SU-DHL-6 (cell line): ENCODE data around the gene PLCB2.

Experiments
- H2AFZ ChIP-seq: fragments of 200-600 bp; sonication (generic); 2 replicates; pipeline ENCODE4 v1.6.1; 2014; ENCODE audit warnings: low read depth, mild to moderate bottlenecking, moderate library complexity, mixed read lengths, antibody characterized with exemption, low read length; ENCODE audit not compliant: severe bottlenecking
- H3F3A ChIP-seq: fragments of 200-600 bp; shearing (Covaris generic); 2 replicates; pipeline ENCODE4 v1.6.0; 2016; ENCODE audit warnings: antibody characterized with exemption, mild to moderate bottlenecking; ENCODE audit not compliant: insufficient read depth
- H3K27ac ChIP-seq: fragments of 200-600 bp; sonication (generic); 2 replicates; pipeline ENCODE4 v1.5.1; 2016; ENCODE audit warnings: low read depth, mild to moderate bottlenecking, low read length, moderate library complexity, mixed read lengths
- H3K27me3 ChIP-seq: fragments of 200-600 bp; sonication (generic), shearing (Covaris generic); 2 replicates; pipeline ENCODE4 v1.6.0; 2014; ENCODE audit warnings: mild to moderate bottlenecking, low read length
- H3K36me3 ChIP-seq: fragments of 200-600 bp; sonication (generic); 2 replicates; pipeline ENCODE4 v1.6.1; 2014; ENCODE audit warnings: mild to moderate bottlenecking, low read length, mixed read lengths
- H3K4me2 ChIP-seq: fragments of 300-600, 200-600 bp; shearing (Covaris generic), sonication (generic); 2 replicates; pipeline ENCODE4 v1.6.0; 2014; ENCODE audit warnings: low read length, low read depth, mild to moderate bottlenecking; ENCODE audit not compliant: poor library complexity, severe bottlenecking
- H3K4me3 ChIP-seq: fragments of 200-600 bp; sonication (generic); 2 replicates; pipeline ENCODE4 v1.5.1; 2014; ENCODE audit warnings: antibody characterized with exemption, low read length, mild to moderate bottlenecking, mixed read lengths; ENCODE audit not compliant: insufficient read depth, poor library complexity, severe bottlenecking
- H3K79me2 ChIP-seq: fragments of 200-600 bp; sonication (generic); 2 replicates; pipeline ENCODE4 v1.6.1; 2014; ENCODE audit warnings: mild to moderate bottlenecking, low read length, moderate library complexity; ENCODE audit not compliant: insufficient read depth
- H3K9ac ChIP-seq: fragments of 200-600 bp; sonication (generic); 2 replicates; pipeline ENCODE4 v1.7.0; 2014; ENCODE audit warnings: mild to moderate bottlenecking, low read length
- H3K9me2 ChIP-seq: fragments of 200-600 bp; sonication (generic); replicated peaks from 2 replicates; pipeline ENCODE4 v1.6.1; 2014; ENCODE audit warnings: low read length; ENCODE audit not compliant: insufficient read depth
- H3K9me3 ChIP-seq: fragments of 200-600 bp; sonication (generic); 2 replicates; pipeline ENCODE4 v1.6.1; 2014; ENCODE audit warnings: low read length, mixed read lengths; ENCODE audit not compliant: insufficient read depth
- H4K20me1 ChIP-seq: fragments of 200-600 bp; sonication (generic); 2 replicates; pipeline ENCODE4 v1.6.1; 2014; ENCODE audit warnings: low read depth, mild to moderate bottlenecking, antibody characterized with exemption, low read length, moderate library complexity, mixed read lengths
- EZH2phosphoT487 ChIP-seq: fragments of 200-600 bp; sonication (generic), shearing (Covaris generic); conservative IDR thresholded peaks from 2 replicates; pipeline ENCODE4 v1.6.1; 2018; ENCODE audit warnings: mild to moderate bottlenecking, antibody characterized with exemption, low read length, moderate library complexity, mixed read lengths
- TF ChIP-seq, protein P1 (sequence below): fragments of 200-600 bp; sonication (generic); IDR thresholded peaks from one replicate; pipeline ENCODE4 v1.5.1; 2017; ENCODE audit warnings: antibody characterized with exemption, mild to moderate bottlenecking, low read length, moderate library complexity; ENCODE audit not compliant: insufficient read depth, poor library complexity, severe bottlenecking

PLCB2 gene

DNA sequence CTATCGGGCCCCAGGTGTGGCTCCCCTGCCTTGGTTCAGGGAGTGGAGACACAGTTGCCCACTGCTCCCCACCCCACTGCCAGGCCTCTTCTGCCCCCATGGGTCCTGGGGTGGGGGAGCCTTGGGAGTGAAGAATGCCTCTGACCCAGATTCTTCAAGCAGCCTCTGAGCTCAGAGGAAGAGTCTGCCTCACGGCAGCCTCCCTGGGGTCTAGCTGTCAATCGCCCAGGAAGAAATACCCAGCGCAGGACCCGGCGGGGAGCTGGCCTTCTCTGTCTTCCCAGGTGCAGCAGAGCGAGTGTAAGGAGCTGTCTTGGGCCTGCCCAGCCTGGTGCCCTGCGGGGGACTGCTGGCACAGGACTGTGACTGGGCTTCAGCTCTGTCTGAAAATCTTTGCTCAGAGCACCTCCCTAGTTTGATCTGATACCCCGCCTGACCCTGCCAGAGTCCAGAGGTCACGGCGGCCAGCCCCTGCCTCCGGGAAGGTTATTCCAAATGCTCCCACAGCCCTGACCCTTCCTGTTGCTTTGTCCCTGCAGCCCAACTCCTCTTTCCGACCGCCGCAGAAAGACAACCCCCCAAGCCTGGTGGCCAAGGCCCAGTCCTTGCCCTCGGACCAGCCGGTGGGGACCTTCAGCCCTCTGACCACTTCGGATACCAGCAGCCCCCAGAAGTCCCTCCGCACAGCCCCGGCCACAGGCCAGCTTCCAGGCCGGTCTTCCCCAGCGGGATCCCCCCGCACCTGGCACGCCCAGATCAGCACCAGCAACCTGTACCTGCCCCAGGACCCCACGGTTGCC is 35.9 kb downstream of the PLCB2 start:
- Histone ChIP-seq H3K4me2 (no peak overlapping the region), H3K27me3 (no peaks in the 10 kb centered on the region), H3K9ac (no peak overlapping the region), H3K27ac (no peak overlapping the region), H3K9me2 (no peaks in the 10 kb centered on the region), H3K36me3 (no peaks in the 10 kb centered on the region), H4K20me1 (no peaks in the 10 kb centered on the region), H3K9me3 (no peaks in the 10 kb centered on the region), H3F3A (no peaks in the 10 kb centered on the region), H3K4me3 (no peak overlapping the region), H3K79me2 (no peaks in the 10 kb centered on the region), H2AFZ (no peak overlapping the region)
- TF ChIP-seq, protein P1, sequence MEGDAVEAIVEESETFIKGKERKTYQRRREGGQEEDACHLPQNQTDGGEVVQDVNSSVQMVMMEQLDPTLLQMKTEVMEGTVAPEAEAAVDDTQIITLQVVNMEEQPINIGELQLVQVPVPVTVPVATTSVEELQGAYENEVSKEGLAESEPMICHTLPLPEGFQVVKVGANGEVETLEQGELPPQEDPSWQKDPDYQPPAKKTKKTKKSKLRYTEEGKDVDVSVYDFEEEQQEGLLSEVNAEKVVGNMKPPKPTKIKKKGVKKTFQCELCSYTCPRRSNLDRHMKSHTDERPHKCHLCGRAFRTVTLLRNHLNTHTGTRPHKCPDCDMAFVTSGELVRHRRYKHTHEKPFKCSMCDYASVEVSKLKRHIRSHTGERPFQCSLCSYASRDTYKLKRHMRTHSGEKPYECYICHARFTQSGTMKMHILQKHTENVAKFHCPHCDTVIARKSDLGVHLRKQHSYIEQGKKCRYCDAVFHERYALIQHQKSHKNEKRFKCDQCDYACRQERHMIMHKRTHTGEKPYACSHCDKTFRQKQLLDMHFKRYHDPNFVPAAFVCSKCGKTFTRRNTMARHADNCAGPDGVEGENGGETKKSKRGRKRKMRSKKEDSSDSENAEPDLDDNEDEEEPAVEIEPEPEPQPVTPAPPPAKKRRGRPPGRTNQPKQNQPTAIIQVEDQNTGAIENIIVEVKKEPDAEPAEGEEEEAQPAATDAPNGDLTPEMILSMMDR = no peak
- TF ChIP-seq EZH2phosphoT487 = no peak

DNA sequence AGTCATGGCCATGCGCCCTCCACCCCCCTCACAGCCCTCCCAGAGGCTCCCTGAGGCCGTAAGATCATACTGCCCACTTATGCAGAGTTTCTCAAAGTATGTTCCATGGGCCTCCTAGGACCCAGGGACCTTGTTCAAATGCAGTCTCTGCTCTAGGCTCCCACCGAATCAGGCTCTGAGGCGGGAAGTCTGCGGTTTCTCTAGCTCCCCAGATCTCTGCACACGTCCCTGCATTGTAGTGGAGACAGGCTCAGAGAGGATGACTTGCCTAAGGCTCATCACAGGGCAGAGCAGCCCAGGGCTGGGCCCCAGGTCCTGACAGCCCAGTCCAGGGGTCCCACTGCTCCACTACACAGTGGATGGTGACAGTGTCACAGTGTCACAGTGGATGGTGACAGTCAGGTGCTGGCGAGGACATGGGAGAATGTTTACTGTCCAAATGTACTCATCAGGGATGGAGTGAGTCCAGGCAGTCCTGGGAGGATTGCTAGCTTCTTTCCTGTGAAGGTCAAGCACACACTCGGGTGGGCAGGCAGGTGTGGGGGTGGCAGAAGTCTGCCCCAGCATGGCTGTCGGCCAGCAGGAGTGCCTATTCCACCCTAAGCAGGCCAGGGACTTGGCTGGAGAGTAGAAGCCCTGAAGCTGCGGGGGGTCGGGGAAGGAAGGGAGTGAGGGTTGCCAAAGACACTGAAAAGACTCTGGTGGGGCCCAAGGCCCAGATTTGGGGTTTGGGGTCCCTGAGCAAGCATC is 37.3 kb downstream of the PLCB2 start:
- H3F3A ChIP-seq = no peaks in the 10 kb centered on the region

DNA sequence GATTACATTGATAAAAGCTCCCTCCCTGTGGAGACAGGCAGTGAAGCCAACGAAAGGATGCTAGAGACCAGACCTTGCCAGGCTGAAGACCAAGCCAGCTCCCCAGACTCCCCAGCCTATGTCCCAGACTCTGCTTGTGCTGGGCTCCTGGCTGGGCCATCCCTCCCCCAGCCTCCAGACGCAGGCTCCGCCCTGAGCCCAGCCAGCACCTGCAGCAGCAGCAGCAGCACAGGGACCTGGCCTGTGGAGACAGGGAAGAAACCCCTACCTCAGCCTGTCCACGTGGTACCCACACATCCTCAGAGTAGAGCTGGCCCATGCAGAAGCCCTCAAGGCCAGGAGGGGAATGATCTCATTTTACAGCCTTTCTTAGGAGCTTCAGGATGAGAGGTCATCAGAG is 38.1 kb downstream of the PLCB2 start:
- Histone ChIP-seq H3K9me2 (no peaks in the 10 kb centered on the region), H3K9ac (no peak overlapping the region), H3K4me3 (no peak overlapping the region), H3K9me3 (no peaks in the 10 kb centered on the region), H3K4me2 (no peak overlapping the region), H3F3A (no peaks in the 10 kb centered on the region), H3K79me2 (no peaks in the 10 kb centered on the region), H3K36me3 (no peaks in the 10 kb centered on the region), H3K27ac (no peak overlapping the region), H4K20me1 (no peaks in the 10 kb centered on the region), H2AFZ (no peak overlapping the region), H3K27me3 (no peaks in the 10 kb centered on the region)
- no peak for TF ChIP-seq EZH2phosphoT487
- TF ChIP-seq, protein P1 = no peak

More for the DNA sequence above, 37.3 kb downstream of the PLCB2 start:
- H3K9me2 ChIP-seq = no peaks in the 10 kb centered on the region
- no peak for TF ChIP-seq EZH2phosphoT487
- TF ChIP-seq, protein P1 = no peak
- no peaks in the 10 kb centered on the region for H3K79me2 ChIP-seq
- H2AFZ ChIP-seq = no peak overlapping the region
- no peaks in the 10 kb centered on the region for H3K27me3 ChIP-seq
- H4K20me1 ChIP-seq = no peaks in the 10 kb centered on the region
- H3K36me3 ChIP-seq = no peaks in the 10 kb centered on the region
- H3K9ac ChIP-seq = no peak overlapping the region
- H3K9me3 ChIP-seq = no peaks in the 10 kb centered on the region
- H3K27ac ChIP-seq = no peak overlapping the region
- no peak overlapping the region for H3K4me3 ChIP-seq
- H3K4me2 ChIP-seq = no peak overlapping the region
